GM12878 (cell line): ENCODE data around the gene SLC2A5. TPM values are rescaled to one million over a fixed set of nuclear protein-coding genes. Genes with fewer than 3 reads are reported as not detected.

Experiments used
- ATAC-seq: fragments of 200-7000 bp; cut with Tn5 transposase; 3 replicates; pipeline ENCODE4 v1.9.1; 2020; ENCODE audit warnings: mild to moderate bottlenecking, moderate library complexity
- BruUV-seq: library from RNA; stranded (reverse); fragments of 400-500 nt; replicated peaks from 2 replicates; lab custom pipeline; 2021; lab: Mats Ljungman, UMichigan
- CTCF ChIA-PET: fragments of 300-600 bp; sonication (Branson Sonifier 250); formaldehyde crosslinking; extraction: SDS; loops from one replicate; lab custom pipeline; 2021; ENCODE audit warnings: inconsistent platforms; lab: Yijun Ruan, JAX
- POLR2A ChIA-PET: fragments of 350-600 bp; formaldehyde crosslinking; extraction: SDS; loops from one replicate; lab custom pipeline; 2021; ENCODE audit warnings: inconsistent platforms; lab: Charles Lee
- RAD21 ChIA-PET: fragments of 300-600 bp; sonication (Branson Sonifier 250); formaldehyde crosslinking; loops from one replicate; lab custom pipeline; 2023; ENCODE audit warnings: antibody characterized with exemption; ENCODE audit not compliant: unreplicated experiment; lab: Charles Lee
- SMC1A ChIA-PET: fragments of 300-600 bp; sonication (Branson Sonifier 250); formaldehyde crosslinking; loops from one replicate; lab custom pipeline; 2023; ENCODE audit not compliant: unreplicated experiment, uncharacterized antibody; lab: Charles Lee
- DNase-seq: peaks from one replicate; pipeline ENCODE4 v3.0.0-alpha.2; 2011; ENCODE audit warnings: low read depth, low spot score
- FAIRE-seq: peaks from 3 replicates; lab custom pipeline; 2011; peaks lifted over from hg19 to GRCh38; lab: Jason Lieb, UNC
- H2AFZ ChIP-seq: 2 replicates; pipeline ENCODE4 v1.6.0; 2011; ENCODE audit warnings: low read depth, low read length, control low read depth; ENCODE audit not compliant: control insufficient read depth
- H3K27ac ChIP-seq: 2 replicates; pipeline ENCODE4 v1.5.1; 2011; ENCODE audit warnings: control low read depth; ENCODE audit not compliant: control insufficient read depth, insufficient read depth
- H3K27me3 ChIP-seq, 2 experiments: replicated peaks in 1 of 2; 2 replicates each; pipeline versions ENCODE4 v1.6.0 to v1.6.1; 2011; ENCODE audit warnings: low read length in 1 of 2; ENCODE audit not compliant: control insufficient read depth in 2 of 2, insufficient read depth in 2 of 2
- H3K36me3 ChIP-seq, 2 experiments: 2 replicates each; pipeline ENCODE4 v1.5.1; 2011; ENCODE audit warnings: low read length in 1 of 2; ENCODE audit not compliant: control insufficient read depth in 2 of 2, insufficient read depth in 2 of 2
- H3K4me1 ChIP-seq: 2 replicates; pipeline ENCODE4 v1.6.1; 2011; ENCODE audit warnings: mild to moderate bottlenecking, low read length, moderate library complexity, mixed read lengths; ENCODE audit not compliant: control insufficient read depth, insufficient read depth
- H3K4me2 ChIP-seq: 2 replicates; pipeline ENCODE4 v1.6.0; 2011; ENCODE audit warnings: control low read depth; ENCODE audit not compliant: control insufficient read depth, insufficient read depth
- H3K4me3 ChIP-seq: fragments of 200-600 bp; sonication (generic); 2 replicates; pipeline ENCODE4 v1.5.1; 2016
- H3K79me2 ChIP-seq: 2 replicates; pipeline ENCODE4 v1.6.0; 2011; ENCODE audit warnings: low read length; ENCODE audit not compliant: control insufficient read depth, insufficient read depth
- H3K9ac ChIP-seq: 2 replicates; pipeline ENCODE4 v1.8.0; 2011; ENCODE audit warnings: low read length, control low read depth, mixed read lengths; ENCODE audit not compliant: control insufficient read depth, insufficient read depth
- H3K9me3 ChIP-seq: replicated peaks from 3 replicates; pipeline ENCODE4 v1.5.1; 2011; ENCODE audit warnings: mild to moderate bottlenecking, low read length; ENCODE audit not compliant: control insufficient read depth, insufficient read depth
- H4K20me1 ChIP-seq: 2 replicates; pipeline ENCODE4 v1.6.0; 2011; ENCODE audit not compliant: control insufficient read depth, insufficient read depth
- ATF7 ChIP-seq: fragments of 450-650 bp; IDR thresholded peaks from 2 replicates; pipeline ENCODE4 v1.6.1; 2016; ENCODE audit warnings: low read depth, mild to moderate bottlenecking
- BHLHE40 ChIP-seq, 2 experiments: fragments of 450-650 bp in 1 of 2; IDR thresholded peaks; 2 replicates each; pipeline ENCODE4 v1.6.1; 2011 to 2017; ENCODE audit warnings: low read depth in 2 of 2, borderline replicate concordance in 1 of 2, improper control_type of control experiment in 1 of 2, low read length in 1 of 2, mild to moderate bottlenecking in 1 of 2
- CHD1 ChIP-seq: IDR thresholded peaks from 2 replicates; pipeline ENCODE4 v1.6.1; 2012; ENCODE audit warnings: low read depth, low read length, improper control_type of control experiment
- CREB1 ChIP-seq: IDR thresholded peaks from 2 replicates; pipeline ENCODE4 v1.6.1; 2012; ENCODE audit warnings: low read depth, mild to moderate bottlenecking, inconsistent platforms
- CREM ChIP-seq: IDR thresholded peaks from 2 replicates; pipeline ENCODE4 v1.6.1; 2014; ENCODE audit warnings: antibody characterized with exemption, low read depth
- DPF2 ChIP-seq: fragments of 450-650 bp; IDR thresholded peaks from 2 replicates; pipeline ENCODE4 v1.6.1; 2017; ENCODE audit warnings: mild to moderate bottlenecking
- EGR1 ChIP-seq, 2 experiments: IDR thresholded peaks; 1 replicate in 1 of 2; 2 replicates in 1 of 2; pipeline ENCODE4 v1.6.1; 2011 to 2012; ENCODE audit warnings: low read depth in 2 of 2, low read length in 2 of 2, borderline replicate concordance in 1 of 2, mild to moderate bottlenecking in 1 of 2, moderate library complexity in 1 of 2
- IKZF1 ChIP-seq: fragments of 450-650 bp; conservative IDR thresholded peaks from 2 replicates; pipeline ENCODE4 v1.6.1; 2017; ENCODE audit warnings: antibody characterized with exemption, mild to moderate bottlenecking
- RAD21 ChIP-seq: IDR thresholded peaks from 2 replicates; pipeline ENCODE4 v1.6.1; 2011; ENCODE audit warnings: mild to moderate bottlenecking, low read depth, low read length, moderate library complexity; ENCODE audit not compliant: insufficient read depth
- SMAD5 ChIP-seq: IDR thresholded peaks from 2 replicates; pipeline ENCODE4 v1.6.1; 2016; ENCODE audit warnings: antibody characterized with exemption, low read depth
- SMARCA5 ChIP-seq: fragments of 450-650 bp; IDR thresholded peaks from 2 replicates; pipeline ENCODE4 v1.6.1; 2017; ENCODE audit warnings: mild to moderate bottlenecking
- SMC3 ChIP-seq: IDR thresholded peaks from 2 replicates; pipeline ENCODE4 v1.6.1; 2011; ENCODE audit warnings: low read length, improper control_type of control experiment, borderline replicate concordance
- TCF3 ChIP-seq: IDR thresholded peaks from 2 replicates; pipeline ENCODE4 v1.6.1; 2012; ENCODE audit warnings: low read depth, mild to moderate bottlenecking, low read length, borderline replicate concordance; ENCODE audit not compliant: insufficient read depth
- YY1 ChIP-seq: IDR thresholded peaks from 2 replicates; pipeline ENCODE4 v1.6.1; 2011; ENCODE audit warnings: low read depth, mild to moderate bottlenecking, low read length
- WGBS: methylation state at CpG from one replicate; pipeline ENCODE4 v1.1.6; 2016; ENCODE audit warnings: low lambda C conversion rate; ENCODE audit not compliant: insufficient replicate concordance, insufficient coverage; ENCODE audit errors: missing lambda C conversion rate; 5-methylcytosine and 5-hydroxymethylcytosine counted together
- in situ Hi-C: fragments of 300-500 bp; cut with MboI; formaldehyde crosslinking; loops from 9 replicates; pipeline ENCODE4 v1.14.3; 2018; ENCODE audit warnings: mixed read lengths
- intact Hi-C: fragments of 100-400 bp; cut with micrococcal nuclease; formaldehyde crosslinking; loops from one replicate; pipeline ENCODE4 v1.14.2; 2022; ENCODE audit not compliant: unreplicated experiment
- polyA plus RNA-seq, 11 experiments: library from polyadenylated mRNA; depleted of rRNA in 4 of 11; unstranded in 6 of 11; stranded (reverse) in 5 of 11; fragments of >200 nt; fragmentation: Nextera tagmentation in 4 of 11; fragmentation: Illumina TruSeq in 1 of 11; extraction: Ambion mirVana in 4 of 11; extraction: Trizol in 1 of 11; gene quantifications; 1 replicate in 1 of 11; 2 replicates in 10 of 11; pipeline versions ENCODE4 v1.2.1 to v1.2.3, GENCODE V29; 2011 to 2016; ENCODE audit warnings: inconsistent platforms in 2 of 11, missing spikeins in 2 of 11, low read depth in 1 of 11
- total RNA-seq, 4 experiments: library from RNA; depleted of rRNA in 3 of 4; stranded (reverse); fragments of >200 nt in 3 of 4; fragmentation: Illumina TruSeq in 1 of 4; extraction: Trizol in 1 of 4; gene quantifications; 2 replicates each; pipeline versions ENCODE4 v1.2.1 to v1.2.3, GENCODE V29; 2013 to 2021
- TF ChIP-seq, protein P1 (sequence below): IDR thresholded peaks from 2 replicates; pipeline ENCODE4 v1.6.1; 2012; ENCODE audit warnings: low read depth, low read length, improper control_type of control experiment
- TF ChIP-seq, protein P2 (sequence below), 3 experiments: IDR thresholded peaks in 2 of 3; conservative IDR thresholded peaks in 1 of 3; 2 replicates each; pipeline ENCODE4 v1.5.1; 2011; ENCODE audit warnings: low read depth in 3 of 3, low read length in 3 of 3, mild to moderate bottlenecking in 3 of 3, control low read depth in 2 of 3, moderate library complexity in 2 of 3, inconsistent platforms in 1 of 3, mixed read lengths in 1 of 3; ENCODE audit not compliant: control insufficient read depth in 2 of 3, insufficient read depth in 1 of 3; ENCODE audit errors: extremely low read depth in 1 of 3
- TF ChIP-seq, protein P3 (sequence below): fragments of 450-650 bp; IDR thresholded peaks from 2 replicates; pipeline ENCODE4 v1.6.1; 2016; ENCODE audit warnings: mild to moderate bottlenecking

SLC2A5 gene
- total and polyA plus RNA-seq, 10 of the 15 experiments (the other 5 are each of a cell fraction or from before 2014, with no cell fraction given), result 4.5 to 76.6 (median 23.9) TPM

DNA sequence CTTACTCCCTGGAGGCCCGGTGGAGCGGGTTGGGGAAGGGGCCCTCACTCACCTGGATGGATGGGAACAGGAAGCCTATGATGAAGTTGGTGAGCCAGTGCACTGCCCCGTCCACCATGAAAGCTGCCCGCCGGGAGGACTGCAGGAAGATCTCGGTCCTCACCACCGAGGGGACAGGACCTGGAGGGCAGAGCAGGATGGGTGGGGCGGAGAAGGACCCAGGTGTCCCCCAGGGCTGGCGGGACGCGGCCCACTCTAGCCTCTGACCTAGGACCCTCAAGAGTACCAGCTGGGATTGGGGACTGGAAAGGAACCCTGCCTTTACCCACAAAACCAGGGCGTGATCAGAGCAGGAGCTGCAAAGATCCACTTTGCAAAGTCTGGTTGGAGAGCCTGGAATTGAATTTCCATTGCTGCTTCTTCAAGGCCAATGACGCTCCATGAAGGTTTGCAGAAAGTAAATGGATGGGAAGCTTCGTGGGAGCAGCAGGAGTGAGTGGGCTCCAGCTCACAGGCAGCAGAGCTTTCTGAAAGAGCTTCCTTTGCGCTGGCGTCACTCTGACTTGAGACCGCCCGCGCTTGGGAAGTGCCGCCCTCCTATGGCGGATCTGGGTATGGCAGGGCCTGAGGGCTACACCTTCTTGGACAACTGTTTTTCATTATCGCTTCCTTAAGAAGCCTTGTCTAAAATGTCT is 64.6 kb downstream of the SLC2A5 start:
- Histone ChIP-seq H2AFZ (peak overlapping the region; percentile 83), H3K9me3 (no peaks in the 10 kb centered on the region), H3K36me3 (no peaks in the 10 kb centered on the region), H3K9ac (no peak overlapping the region), H3K27ac (no peak overlapping the region), H3K4me2 (no peak overlapping the region), H3K27me3 (no peaks in the 10 kb centered on the region), H3K79me2 (no peaks in the 10 kb centered on the region), H4K20me1 (no peaks in the 10 kb centered on the region), H3K4me1 (peaks cover 22% of the 10 kb centered on the region), H3K4me3 (no peak overlapping the region)
- intact Hi-C loops, result loop anchor here (5.0 kb wide), 2 partner anchors 88 to 192 kb away; no protein-coding TSS in a partner anchor
- ChIA-PET POLR2A (interaction anchor here (0.5 to 1.6 kb wide), 5 partner anchors 74 to 569 kb away, joined by 3 to 6 read pairs (median 3); no protein-coding TSS in a partner anchor), SMC1A (interaction anchor here (0.6 to 4.4 kb wide), 26 partner anchors 15 to 235 kb away, joined by 3 to 38 read pairs (median 4); no protein-coding TSS in a partner anchor), CTCF (interaction anchor here (0.6 to 6.9 kb wide), 59 partner anchors 9 to 859 kb away, joined by 3 to 126 read pairs (median 5); partner anchors contain the start of gene SLC2A5), RAD21 (interaction anchor here (0.6 to 2.9 kb wide), 34 partner anchors 10 to 939 kb away, joined by 3 to 32 read pairs (median 4); partner anchors contain the start of gene SLC2A7)
- WGBS, result 30% methylated on average over 22 of the region's 22 CpGs
- peak; percentile 23 for FAIRE-seq
- BruUV-seq, result no TSS peak
- DNase-seq, result no peak
- in situ Hi-C loops, result loop anchor here (5.0 kb wide), 1 partner anchor 97 kb away; no protein-coding TSS in a partner anchor
- peak; percentile 73 for ATAC-seq
- TF ChIP-seq RAD21 (peak; percentile 82), EGR1 (IDR thresholded peaks at IDR 0.05; ENCODE audit: borderline replicate concordance in 1 of 2, low read depth in 2 of 2, low read length in 2 of 2) (peak in 1 of 2 experiments; percentile 36; a peak in 1 of 3 replicates), SMARCA5 (no peak), SMC3 (peak; percentile 80; the same call in 1 of the 2 replicates), CHD1 (no peak), YY1 (peak; percentile 62; the same call in 1 of the 2 replicates), TCF3 (no peak), BHLHE40 (IDR thresholded peaks at IDR 0.05; ENCODE audit: borderline replicate concordance in 1 of 2, low read depth in 2 of 2, low read length in 1 of 2) (0 out of 4 replicates have a peak, but pooled peaks of 1 of the 2 experiments have one; percentile 16), CREM (peak; percentile 36; the same call in 1 of the 2 replicates), DPF2 (0 out of 2 replicates have a peak, but pooled peaks have one; percentile 18), ATF7 (peak; percentile 59; the same call in 1 of the 2 replicates), SMAD5 (no peak), IKZF1 (0 out of 2 replicates have a peak, but pooled peaks have one; percentile 15), CREB1 (0 out of 2 replicates have a peak, but pooled peaks have one; percentile 23)
- TF ChIP-seq, protein P1, sequence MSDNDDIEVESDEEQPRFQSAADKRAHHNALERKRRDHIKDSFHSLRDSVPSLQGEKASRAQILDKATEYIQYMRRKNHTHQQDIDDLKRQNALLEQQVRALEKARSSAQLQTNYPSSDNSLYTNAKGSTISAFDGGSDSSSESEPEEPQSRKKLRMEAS, result no peak
- TF ChIP-seq, protein P2, sequence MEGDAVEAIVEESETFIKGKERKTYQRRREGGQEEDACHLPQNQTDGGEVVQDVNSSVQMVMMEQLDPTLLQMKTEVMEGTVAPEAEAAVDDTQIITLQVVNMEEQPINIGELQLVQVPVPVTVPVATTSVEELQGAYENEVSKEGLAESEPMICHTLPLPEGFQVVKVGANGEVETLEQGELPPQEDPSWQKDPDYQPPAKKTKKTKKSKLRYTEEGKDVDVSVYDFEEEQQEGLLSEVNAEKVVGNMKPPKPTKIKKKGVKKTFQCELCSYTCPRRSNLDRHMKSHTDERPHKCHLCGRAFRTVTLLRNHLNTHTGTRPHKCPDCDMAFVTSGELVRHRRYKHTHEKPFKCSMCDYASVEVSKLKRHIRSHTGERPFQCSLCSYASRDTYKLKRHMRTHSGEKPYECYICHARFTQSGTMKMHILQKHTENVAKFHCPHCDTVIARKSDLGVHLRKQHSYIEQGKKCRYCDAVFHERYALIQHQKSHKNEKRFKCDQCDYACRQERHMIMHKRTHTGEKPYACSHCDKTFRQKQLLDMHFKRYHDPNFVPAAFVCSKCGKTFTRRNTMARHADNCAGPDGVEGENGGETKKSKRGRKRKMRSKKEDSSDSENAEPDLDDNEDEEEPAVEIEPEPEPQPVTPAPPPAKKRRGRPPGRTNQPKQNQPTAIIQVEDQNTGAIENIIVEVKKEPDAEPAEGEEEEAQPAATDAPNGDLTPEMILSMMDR (IDR thresholded peaks at IDR 0.05 in 2 of 3, conservative IDR thresholded peaks at IDR 0.05 in 1 of 3; ENCODE audit: control insufficient read depth in 2 of 3, extremely low read depth in 1 of 3, insufficient read depth in 1 of 3, low read depth in 3 of 3, low read length in 3 of 3), result peak; percentile 89 to 97 (median 97)
- TF ChIP-seq, protein P3, sequence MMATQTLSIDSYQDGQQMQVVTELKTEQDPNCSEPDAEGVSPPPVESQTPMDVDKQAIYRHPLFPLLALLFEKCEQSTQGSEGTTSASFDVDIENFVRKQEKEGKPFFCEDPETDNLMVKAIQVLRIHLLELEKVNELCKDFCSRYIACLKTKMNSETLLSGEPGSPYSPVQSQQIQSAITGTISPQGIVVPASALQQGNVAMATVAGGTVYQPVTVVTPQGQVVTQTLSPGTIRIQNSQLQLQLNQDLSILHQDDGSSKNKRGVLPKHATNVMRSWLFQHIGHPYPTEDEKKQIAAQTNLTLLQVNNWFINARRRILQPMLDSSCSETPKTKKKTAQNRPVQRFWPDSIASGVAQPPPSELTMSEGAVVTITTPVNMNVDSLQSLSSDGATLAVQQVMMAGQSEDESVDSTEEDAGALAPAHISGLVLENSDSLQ, result peak; percentile 21; the same call in 1 of the 2 replicates
